GM12874 (cell line): Measurements from ENCODE around the gene INAFM2.
A peak's percentile ranks its signal among the peaks of the same experiment; 100 is the strongest.

Experiments used
- CTCF ChIP-seq: IDR thresholded peaks from 2 replicates; pipeline ENCODE4 v1.5.1; 2011; ENCODE audit warnings: low read depth, mild to moderate bottlenecking, control low read depth, low read length, moderate library complexity; ENCODE audit not compliant: insufficient read depth

The INAFM2 gene

GRCh38 chr15:40332113-40332781 lies 8.8 kb downstream of the INAFM2 start:
- TF ChIP-seq CTCF: no peak

- TF ChIP-seq CTCF: no peak
Measured at GRCh38 chr15:40333922-40334492, 10.5 kb downstream of the INAFM2 start.

- no peak for TF ChIP-seq CTCF
Measured at GRCh38 chr15:40334541-40334940, 11.0 kb downstream of the INAFM2 start.

GRCh38 chr15:40334941-40335795 lies 11.7 kb downstream of the INAFM2 start:
- TF ChIP-seq CTCF: no peak

GRCh38 chr15:40335938-40336743 lies 12.6 kb downstream of the INAFM2 start:
- TF ChIP-seq CTCF: no peak

GRCh38 chr15:40336744-40337122 lies 13.2 kb downstream of the INAFM2 start:
- TF ChIP-seq CTCF: peak; percentile 72

GRCh38 chr15:40337597-40337996 lies 14.1 kb downstream of the INAFM2 start:
- TF ChIP-seq CTCF: no peak
